Hematopoietic multipotent progenitor cell treated with erythropoietin and hydrocortisone succinate and interleukin-3 and kit ligand, for 4 days (in vitro differentiated cells): ENCODE results near the gene INPP5D.
A peak's percentile ranks its signal among the peaks of the same experiment; 100 is the strongest.
"Not testable (repeated sequence)": the region's sequence is repeated elsewhere in the genome, so short reads cannot be mapped to it uniquely, and the experiment has no call there.

Experiments used
- DNase-seq: peaks from one replicate; pipeline ENCODE4 v3.0.0-alpha.2; 2015

The INPP5D gene

DNA sequence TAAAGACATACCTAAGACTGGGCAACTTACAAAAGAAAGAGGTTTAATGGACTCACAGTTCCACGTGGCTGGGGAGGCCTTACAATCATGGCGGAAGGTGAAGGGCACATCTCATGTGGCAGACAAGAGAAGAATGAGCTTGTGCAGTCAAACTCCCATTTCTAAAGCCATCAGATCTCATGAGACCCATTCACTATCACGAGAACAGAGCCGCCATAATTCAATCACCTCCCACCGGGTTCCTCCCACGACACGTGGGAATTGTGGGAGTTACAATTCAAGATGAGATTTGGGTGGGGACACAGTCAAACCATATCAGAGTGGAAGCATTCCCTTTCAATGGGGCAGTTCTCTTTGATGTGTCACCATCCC is 39.7 kb downstream of the INPP5D start:
- DNase-seq, result not testable (repeated sequence)

DNA sequence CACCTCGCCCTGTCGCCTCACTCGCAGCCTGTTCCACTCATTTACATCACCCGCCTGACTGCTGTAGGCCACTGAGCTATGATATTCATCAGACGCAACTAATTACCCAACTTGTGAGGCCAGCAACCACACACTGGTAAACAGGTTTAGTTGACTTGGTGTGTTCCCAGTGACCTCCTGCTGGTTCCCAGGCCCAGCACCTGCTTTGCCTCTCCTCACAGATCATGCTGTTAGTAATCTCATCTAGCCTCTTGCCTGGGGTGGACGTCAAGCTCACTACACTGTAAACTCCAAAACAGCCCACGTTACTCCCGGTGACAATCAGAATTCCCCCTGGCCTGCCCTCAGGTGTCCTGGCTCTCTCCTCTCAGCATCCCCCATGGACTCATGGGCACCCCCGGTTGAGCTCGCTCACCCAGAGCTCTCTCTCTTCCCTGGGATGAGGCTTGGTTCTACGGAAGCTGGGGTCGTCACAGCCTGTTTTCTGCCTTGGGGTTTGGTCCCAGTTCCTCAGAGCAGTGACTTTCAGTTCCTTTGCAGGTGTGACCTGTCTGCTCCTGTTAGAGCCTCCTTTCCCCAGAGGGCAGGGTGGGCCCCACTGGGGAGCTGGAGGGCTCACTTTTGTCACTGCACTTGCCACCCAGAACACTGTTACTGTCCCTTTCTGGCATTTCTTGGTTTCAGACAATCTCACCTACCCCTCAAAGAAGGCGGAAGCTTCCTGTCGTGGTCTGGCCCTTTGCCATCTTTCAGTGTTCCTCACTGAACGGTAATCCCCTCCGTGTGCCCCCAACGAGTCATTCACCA is 40.3 kb downstream of the INPP5D start:
- DNase-seq, result peak; percentile 82

DNA sequence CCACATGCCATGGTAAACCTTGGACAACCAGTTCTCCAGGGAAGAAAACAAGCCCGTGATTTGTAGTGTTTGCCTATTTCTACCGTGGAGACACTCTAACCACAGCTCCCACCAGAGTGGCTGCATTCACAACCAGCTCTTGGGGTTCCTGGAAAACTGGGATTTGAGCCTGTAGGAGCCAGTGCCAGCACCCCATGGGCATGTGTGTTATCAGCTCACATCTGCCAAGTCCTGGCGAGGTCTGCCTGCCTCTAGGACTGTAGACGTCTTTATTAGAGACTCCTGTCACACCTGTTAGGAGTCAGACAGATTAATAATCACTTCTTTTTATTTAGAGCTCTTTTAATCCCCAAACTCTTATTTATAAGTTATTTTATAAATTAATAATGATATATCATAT is 41.0 kb downstream of the INPP5D start:
- no peak for DNase-seq

DNA sequence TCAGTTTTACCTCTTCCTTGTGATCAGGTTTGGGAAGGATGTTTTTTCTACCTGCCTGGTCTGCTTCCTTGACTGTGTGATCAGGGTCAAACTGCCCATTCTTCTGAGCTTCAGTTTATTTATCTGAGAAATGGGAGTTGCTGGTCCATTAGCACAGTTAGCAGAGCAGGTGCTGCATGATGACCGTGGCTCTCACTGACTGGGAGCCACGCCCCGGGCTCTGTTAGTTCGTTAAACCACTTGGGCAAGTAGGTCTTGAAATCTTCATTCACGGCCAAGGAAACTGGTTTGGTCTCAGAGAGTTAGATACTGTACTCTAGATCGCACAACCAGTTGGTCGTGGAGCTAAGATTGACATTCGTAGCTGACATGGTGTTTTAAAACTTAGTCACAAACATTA is 41.7 kb downstream of the INPP5D start:
- DNase-seq, result peak; percentile 47

DNA sequence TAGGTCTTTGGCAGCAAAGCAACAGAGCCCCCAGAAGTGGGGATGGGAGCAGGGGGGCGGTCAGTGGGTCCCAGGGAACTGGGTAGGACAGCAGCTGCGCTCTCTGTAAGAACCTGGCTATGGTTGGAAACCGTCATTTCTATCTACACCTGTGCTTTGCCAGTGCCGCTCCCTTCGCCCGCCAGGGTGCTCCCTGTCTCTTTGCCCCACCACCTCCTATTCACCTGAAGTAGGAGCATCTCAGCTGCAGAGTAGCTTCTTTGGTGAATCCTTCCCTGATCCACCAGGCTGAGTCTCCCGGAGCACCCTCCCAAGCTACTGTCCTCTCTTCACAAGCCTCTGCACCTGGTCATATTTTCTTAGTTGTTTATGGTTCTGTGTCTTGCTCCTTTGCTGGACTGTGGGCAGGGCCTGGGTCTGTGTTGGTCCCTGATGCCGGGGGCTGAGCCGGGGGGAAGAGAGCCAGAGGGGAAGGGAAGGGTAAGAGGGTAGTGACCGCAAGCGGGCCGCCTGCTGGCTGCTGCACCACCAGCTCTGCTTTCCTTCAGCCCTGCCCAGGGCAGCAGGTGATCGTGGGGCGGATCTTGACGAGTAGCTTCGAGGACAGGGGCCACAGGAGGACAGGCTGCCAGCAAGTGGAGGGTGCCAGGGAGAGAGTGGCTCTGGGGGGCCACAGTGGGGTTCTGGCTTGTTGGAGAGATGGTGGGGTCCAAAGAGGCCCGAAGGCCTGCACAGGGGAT is 45.2 kb downstream of the INPP5D start:
- DNase-seq, result no peak

DNA sequence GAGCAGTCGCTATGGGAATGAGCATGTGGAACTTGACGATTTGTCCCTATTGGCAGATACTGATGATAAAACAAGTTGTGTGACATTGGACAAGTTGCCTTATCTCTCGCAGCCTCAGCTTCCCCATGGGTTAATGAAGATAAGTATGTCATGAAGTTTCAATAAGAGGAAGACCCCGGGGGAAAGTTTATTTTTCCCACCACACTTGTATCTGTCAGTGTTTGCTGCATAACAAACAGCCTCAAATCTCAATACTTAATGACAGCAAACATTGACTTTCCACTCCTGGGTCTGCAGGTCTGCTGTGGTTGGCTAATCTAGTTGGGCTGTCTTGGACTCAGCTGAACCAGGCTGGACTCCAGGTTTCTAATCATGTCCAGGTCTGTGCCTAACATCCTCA is 45.8 kb downstream of the INPP5D start:
- no peak for DNase-seq

DNA sequence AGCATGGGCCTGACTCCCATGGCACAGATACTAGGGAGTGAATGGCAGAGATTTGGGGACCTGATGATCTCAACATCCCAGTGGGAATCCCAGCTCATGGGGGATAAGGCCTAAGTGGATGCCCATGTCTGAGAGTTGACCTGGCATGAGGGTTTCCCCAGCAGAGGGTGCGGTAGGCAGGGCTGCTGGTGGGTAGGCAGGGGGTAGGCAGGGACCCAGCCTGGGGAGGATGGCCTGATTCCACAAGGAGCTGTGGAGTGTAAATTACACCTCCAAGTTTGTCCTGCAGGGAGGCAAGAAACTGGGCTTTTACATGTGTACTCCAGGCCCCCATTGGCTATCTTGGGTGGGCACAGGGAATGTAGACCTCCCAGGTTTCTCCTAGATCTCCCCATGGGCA is 46.9 kb downstream of the INPP5D start:
- no peak for DNase-seq

DNA sequence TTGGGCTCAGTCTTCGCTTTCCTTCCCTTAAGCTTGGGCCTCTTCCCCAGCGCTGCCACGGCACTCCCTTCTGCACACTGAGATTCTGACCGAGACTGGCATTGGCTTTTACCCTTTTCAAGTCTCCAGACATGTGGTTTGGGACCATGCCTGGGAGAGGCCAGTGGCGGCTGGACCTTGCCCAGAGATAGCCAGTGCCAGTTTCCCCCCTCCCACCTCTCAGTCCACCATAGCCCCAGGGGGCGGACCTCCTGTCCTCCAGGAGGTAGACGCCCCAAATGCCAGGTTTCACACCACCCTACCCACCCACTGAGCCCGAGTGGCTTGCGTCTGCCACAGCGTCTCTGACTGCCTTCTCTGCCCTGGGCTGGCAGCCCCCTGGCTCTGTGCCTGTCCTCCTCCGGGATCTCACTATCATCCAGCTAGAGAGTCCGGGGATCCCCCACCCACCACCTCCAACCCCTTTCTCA is 47.7 kb downstream of the INPP5D start:
- DNase-seq, result no peak

DNA sequence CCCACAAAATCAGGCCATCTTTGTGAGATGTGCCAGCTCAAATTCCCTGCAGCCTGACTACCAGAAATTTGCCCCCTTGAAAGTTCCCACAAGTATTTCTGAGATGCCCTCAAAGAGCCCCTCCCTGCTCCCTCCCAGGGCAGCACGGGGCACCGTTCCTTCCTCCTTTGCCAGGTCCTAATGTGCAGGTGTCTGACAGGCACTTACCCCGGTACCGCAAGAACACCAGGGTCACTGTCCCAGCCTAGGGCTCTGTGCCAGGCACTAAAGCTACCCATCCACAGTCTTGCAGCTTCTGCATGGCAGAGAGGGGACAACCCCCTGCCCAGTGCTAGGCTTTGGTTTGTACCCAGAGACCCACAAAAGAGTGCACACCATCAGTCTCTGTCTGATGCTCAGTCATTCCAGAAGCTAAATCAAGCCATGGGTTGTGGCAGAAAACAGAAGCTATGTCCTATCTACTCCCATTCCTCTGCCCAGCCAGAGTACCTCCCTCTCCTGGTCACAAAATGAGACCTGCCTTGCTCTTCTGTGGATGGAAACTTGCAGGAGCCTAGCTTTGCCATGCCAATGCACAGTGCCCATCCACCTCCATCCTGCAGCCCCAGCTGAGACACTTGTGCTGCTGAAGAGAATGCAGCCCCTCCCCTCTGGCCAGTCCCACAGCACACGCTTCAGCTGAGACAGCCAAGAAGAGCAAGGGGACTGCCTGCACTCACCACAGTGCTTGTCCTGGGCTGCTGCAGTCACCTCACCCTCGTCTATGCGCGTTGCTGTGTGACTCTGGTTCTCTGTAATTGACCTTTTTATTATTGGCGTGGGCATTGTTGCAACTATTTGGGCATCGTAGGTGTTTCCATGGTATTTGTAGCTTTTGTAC is 48.7 kb downstream of the INPP5D start:
- peak; percentile 42 for DNase-seq

DNA sequence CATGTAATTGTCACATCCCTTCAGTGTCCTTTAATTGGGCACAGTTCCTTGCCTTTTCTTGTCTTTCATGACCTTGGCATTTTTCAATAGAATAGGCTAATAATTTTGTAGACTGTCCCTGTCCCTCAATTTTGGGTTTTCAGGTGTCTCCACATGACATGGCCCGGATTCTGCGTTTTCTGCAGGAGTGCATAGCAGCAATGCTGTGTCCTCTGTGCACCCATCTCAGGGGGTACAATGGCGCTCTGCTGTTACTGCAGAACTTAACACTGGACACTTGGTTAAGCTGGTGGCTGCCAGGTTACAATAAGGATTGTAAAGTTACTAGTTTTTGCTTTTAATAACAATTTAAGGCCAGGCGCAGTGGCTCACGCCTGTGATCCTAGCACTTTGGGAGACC is 51.3 kb downstream of the INPP5D start:
- no peak for DNase-seq

DNA sequence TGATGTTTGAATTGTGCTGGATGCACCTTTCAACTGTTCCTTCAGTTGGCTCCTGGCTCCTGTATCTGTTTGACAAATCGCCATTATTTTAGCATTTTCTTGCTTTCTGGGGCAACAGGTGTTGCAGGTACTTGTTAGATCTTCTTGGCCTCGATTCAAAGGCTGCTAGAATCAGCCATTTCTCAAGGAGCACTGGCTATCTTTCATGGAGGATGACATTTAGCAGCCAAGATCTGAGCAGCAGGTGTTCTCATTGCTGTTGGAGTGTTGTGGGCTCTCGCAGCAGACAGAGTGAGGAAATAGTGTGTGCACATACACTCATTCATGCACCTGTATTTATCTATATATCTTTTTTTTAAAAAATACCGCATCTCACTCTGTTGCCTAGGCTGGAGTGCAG is 52.2 kb downstream of the INPP5D start:
- DNase-seq, result no peak

DNA sequence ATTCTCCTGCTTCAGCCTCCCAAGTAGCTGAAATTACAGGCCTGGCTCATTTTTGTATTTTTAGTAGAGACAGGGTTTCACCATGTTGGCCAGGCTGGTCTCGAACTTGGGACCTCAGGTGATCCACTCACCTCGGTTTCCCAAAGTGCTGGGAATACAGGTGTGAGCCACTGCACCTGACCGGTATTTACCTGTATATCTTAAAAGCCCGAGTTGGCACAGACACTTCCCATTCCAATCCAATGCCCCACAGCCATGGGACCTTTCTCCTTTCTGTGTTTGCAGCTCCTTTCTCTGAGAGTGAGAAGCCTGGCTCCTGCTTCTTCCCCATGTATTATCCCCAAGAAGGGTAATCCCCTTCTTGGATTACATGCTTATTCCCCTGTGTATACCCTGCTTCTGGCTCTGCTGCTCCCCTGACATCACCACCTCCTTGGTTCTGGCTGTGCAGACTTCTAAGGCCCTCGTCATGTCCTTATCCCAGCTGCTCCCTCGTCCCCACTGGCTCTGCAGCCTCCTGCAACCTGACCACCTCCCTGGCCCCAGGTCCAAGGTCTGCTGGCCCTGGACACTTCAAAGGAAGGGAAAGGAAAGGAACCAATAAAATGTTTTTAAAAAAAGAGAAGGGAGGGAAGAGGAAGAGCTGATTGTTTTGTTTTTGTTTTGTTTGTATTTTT is 52.8 kb downstream of the INPP5D start:
- DNase-seq, result no peak

DNA sequence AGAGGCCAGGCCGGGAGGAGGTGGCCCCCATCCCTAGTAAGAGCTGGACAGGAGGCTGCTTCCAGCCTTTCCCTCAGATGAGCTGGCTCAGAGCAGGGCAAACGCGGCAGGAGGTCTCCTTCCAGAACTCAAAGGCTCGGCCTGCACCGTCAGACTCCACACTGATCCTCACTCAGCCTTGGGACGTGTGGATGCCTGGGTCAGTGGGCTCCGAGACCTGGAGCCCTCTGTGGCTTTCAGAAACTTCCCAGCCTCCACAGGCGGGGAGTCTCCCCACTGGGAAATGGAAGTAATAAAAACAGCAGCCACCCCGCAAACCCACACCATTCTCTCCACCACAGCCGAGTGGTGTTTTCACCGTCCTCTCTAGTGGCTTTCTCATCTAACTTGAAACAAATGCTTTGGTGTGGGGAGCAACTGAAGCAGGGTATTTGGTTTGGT is 54.3 kb downstream of the INPP5D start:
- DNase-seq, result no peak

DNA sequence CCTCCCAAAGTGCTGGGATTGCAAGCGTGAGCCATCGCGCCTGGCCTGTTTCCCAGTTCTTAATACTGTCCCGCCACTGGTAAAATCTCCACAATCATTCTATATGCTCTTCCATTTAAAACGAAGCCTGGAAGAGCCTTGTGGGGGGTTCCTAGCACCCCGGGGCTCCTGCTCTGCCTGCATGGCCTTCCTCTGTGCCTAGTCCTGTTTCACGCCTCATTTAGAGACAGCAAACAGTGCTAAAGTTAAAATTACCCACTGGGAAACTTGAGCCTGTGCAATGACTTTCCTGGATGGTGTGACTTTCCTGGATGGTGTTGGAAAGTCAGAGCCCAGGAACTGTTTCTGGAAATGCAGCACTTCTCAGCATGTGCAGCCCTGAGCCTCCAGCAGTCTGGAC is 55.0 kb downstream of the INPP5D start:
- no peak for DNase-seq

DNA sequence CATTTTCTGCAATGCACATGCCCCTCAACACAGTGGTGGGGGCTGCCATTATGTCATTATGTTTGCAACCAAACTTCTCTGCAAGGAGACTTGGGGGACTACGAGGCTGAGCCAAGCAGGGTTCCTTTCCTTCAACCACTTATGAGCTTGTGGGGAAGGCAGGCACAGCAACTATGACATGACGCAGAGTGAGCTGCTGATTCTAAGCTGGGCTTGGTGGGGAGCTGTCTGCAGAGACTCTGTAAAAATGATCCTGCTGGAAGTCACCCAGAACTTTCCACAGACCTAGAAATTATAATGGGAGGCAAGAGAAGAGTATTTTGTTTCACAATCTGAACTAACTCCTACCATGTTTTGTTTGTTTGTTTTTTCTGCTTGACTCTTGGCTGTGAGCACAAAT is 55.6 kb downstream of the INPP5D start:
- no peak for DNase-seq

DNA sequence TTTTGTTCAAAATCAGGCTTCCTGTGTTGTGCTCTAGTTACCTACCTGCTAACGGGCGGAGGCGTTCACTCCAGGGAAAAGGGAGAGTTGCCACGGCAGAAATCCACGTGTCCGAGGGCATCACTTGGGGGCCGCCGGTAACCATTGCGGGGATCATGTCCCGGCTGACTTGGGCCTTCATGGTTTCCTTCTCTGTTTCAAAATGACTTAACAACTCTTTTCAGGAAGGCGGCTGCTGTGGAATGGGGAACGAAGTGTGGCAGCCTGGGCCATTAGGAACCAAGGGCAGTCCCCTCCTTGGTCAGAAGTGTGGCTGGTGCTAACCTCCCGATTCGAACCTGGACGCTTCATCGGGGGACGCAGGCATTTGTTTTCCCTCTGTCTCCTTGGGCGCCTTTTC is 56.8 kb downstream of the INPP5D start:
- DNase-seq, result no peak

DNA sequence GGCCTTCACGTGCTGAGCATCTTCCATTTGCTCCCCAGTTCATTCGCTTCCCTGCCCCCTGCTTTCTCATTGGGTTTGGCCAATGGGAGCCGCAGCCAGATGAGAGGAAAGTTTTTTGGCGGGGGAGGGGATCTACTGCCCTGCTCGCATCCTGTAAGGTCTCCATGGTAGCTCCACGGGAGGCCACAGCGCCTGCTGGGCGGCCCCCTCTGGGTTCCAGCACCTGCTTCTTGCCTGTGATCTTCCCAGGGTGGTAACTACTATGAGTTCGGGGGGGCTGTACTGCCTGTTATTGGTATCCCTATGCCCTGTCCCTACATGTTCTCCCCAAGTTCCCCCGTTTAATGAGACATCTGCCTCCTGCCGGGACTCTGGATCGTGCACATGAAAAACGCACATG is 57.2 kb downstream of the INPP5D start:
- no peak for DNase-seq

DNA sequence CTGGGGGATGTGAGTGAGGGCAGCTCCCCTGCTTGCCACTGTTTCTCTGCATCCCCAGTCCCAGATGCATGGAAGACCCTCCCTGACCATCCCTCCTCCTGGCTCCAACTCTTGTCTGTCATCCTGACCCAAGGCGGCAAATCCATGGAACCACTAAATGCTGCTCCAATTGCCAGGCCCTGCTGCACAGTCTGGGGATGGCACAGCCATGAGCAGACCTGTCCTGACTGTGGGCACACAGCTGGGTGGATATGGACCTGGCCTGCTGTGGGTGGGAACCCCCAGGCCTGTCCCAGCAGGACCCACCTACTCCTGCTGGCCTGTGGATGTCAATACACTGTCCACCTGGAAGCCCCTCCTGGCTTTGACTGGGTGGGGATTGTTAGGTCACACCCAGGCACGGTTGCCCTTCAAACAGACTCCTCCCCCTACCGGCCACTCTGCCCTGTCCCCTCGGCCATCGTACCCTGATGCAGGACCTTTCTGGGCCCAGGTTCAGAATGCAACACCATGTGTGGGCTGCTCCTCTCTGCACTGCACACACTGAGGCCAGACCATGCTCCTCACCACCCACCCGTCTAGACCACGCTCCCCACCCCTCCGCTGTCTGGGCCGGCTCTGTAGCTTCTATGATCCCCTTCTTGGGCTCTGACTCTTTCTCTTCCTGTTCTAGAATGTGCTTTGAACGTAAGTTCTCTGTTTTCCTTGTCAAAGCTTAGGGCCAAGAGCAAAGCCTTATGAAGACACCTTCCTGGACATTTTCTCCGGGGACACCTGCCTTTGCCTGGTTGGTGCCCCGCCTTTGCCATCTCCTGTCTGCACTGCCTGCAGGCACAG is 57.9 kb downstream of the INPP5D start:
- no peak for DNase-seq

DNA sequence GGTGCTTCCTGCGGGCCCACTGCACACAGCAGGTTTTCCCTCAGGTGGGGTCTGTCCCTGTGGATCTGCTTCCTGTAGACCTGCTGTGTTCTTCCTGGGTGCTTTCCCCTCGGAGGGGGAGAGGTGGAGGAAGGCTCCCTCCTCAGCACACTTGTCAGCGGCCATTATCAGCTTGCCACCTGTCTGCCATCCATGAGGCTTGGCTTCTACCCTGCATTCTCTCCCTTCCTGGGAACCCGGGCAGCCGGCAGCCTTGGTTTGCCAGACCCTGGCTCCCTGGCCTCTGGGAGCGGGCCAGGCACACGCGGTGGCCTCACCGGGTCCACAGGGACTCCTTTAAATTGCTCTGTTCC is 58.5 kb downstream of the INPP5D start:
- DNase-seq, result no peak

DNA sequence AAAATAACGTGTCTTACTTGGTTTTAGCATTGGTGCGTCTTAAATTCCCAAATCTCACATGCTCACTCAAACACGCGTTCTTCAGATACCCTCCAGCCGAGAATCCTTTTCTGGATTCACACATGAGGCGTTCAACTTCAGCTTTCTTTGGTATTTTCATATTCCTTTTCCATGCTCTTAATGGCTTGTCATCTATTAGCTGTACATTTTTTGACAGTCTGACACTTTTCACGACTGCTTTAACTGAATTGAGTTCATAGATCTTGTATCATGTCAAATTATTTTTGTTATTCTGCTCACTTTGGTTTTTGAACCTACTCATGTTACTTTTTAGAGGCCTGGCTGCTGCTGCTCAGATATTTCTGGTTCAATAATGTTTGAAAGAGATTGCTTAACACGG is 59.0 kb downstream of the INPP5D start:
- DNase-seq, result no peak

DNA sequence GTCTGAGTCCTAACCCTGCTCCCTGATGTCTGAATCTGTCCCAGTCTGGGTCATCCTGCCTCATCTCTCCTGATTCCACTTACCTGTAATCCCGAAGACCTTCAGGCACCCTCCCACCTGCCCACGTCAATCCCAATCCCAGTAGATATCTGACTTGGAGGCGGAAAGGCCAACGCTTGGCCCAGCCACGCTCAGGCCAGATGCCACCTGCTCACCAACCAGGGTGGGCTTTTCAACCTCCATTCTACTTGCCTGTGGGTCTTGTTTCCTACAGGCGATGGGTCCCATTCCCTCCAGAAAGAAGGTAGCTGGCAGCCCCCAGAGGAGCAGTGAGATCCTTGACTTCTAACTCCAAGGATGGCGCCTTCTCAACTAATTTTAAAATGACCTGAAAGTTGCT is 59.7 kb downstream of the INPP5D start:
- DNase-seq, result no peak

DNA sequence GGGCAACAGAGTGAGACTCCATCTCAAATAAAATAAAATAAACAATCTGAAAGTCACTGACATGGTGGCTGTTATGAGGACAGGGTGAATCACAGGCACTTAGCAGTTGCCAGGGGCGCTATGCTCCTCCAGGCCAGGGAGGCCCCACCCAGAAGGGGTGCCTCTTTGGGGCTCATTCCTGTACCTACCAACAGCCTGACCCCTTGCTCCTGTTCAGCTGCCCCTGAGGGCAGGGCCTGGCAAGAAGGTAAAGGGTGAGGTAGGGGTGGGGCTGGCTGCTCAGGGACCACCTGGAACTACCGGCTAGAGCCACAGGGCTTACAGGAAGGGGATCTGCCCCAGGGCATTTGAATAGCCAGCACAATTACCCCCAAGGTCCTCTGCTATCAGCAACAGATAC is 60.3 kb downstream of the INPP5D start:
- DNase-seq, result no peak
